Endothelial cell (in vitro differentiated cells): ENCODE results near the gene PLSCR3. TPM values are rescaled to one million over a fixed set of nuclear protein-coding genes. Genes with fewer than 3 reads are reported as not detected.
A peak's percentile ranks its signal among the peaks of the same experiment; 100 is the strongest.

Source experiments
- DNase-seq: peaks from one replicate; pipeline ENCODE4 v3.0.0; 2021; ENCODE audit warnings: low spot score
- H3K27ac Mint-ChIP-seq: one replicate; pipeline ENCODE4 v1.8.0; 2021; ENCODE audit warnings: mixed read lengths, inconsistent platforms; ENCODE audit not compliant: unreplicated experiment
- H3K27me3 Mint-ChIP-seq: one replicate; pipeline ENCODE4 v1.8.0; 2021; ENCODE audit warnings: mild to moderate bottlenecking, moderate library complexity, mixed read lengths, inconsistent platforms; ENCODE audit not compliant: unreplicated experiment
- H3K36me3 Mint-ChIP-seq: one replicate; pipeline ENCODE4 v1.8.0; 2021; ENCODE audit warnings: mild to moderate bottlenecking, low read depth, mixed read lengths, inconsistent platforms; ENCODE audit not compliant: unreplicated experiment
- H3K4me1 Mint-ChIP-seq: one replicate; pipeline ENCODE4 v1.8.0; 2021; ENCODE audit warnings: mild to moderate bottlenecking, mixed read lengths, inconsistent platforms; ENCODE audit not compliant: unreplicated experiment
- H3K4me3 Mint-ChIP-seq: one replicate; pipeline ENCODE4 v1.8.0; 2021; ENCODE audit warnings: mild to moderate bottlenecking, mixed read lengths, inconsistent platforms; ENCODE audit not compliant: unreplicated experiment
- H3K9me3 Mint-ChIP-seq: one replicate; pipeline ENCODE4 v1.8.0; 2021; ENCODE audit warnings: mixed read lengths, inconsistent platforms; ENCODE audit not compliant: unreplicated experiment
- CTCF ChIP-seq: fragments of 200-600 bp; sonication (generic); IDR thresholded peaks from one replicate; pipeline ENCODE4 v1.5.0; 2021; ENCODE audit warnings: antibody characterized with exemption; ENCODE audit not compliant: unreplicated experiment
- total RNA-seq: library from RNA; stranded (reverse); fragmentation: NEBNext Ultra II Directional; extraction: Animal tissue kit (Norgen Biotek cat#: 25700); gene quantifications from one replicate; pipeline ENCODE4 v1.2.1, GENCODE V29; 2021; ENCODE audit not compliant: unreplicated experiment

The PLSCR3 gene
- total RNA-seq, 1 donor from 2014 or later: 74.2 TPM

DNA sequence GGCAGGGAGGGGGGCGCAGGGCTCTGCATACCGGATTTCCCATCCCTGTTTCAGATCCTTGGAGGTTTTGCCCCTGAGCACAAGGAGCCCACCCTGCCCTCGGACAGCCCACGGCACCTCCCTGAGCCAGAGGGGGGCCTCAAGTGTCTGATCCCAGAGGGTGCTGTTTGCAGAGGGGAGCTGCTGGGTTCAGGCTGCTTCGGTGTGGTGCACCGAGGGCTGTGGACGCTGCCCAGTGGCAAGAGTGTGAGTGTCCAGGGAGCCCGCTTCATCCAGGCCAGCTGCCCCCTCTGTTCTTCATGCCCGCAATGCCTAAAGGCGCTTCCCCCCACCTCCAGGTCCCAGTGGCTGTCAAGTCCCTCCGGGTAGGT lies 11.0 kb downstream of the PLSCR3 start:
- TF ChIP-seq CTCF: no peak
- Mint-ChIP-seq H3K36me3 (peaks cover 10% of the 10 kb centered on the region), H3K4me1 (peaks cover 14% of the 10 kb centered on the region), H3K4me3 (no peak overlapping the region), H3K27ac (no peak overlapping the region), H3K9me3 (no peaks in the 10 kb centered on the region), H3K27me3 (peaks cover 28% of the 10 kb centered on the region)
- no peak for DNase-seq

DNA sequence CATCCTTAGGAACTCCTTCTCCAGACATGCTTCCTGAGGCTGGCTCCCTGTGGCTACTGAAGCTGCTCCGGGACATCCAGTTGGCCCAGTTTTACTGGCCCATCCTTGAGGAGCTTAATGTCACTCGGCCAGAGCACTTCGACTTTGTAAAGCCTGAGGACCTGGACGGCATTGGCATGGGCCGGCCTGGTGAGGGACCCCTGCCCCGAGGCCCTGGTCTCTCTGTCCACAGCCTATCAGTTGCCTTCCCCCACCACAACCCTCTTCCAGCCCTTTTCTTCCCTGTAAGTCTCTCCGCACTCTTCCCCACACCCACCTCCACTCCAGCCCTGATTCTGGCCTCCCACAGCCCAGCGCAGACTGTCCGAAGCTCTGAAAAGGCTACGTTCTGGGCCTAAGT lies 11.4 kb downstream of the PLSCR3 start:
- no peak overlapping the region for H3K27ac Mint-ChIP-seq
- H3K4me1 Mint-ChIP-seq: peaks cover 14% of the 10 kb centered on the region
- no peak for DNase-seq
- no peak for TF ChIP-seq CTCF
- peaks cover 10% of the 10 kb centered on the region for H3K36me3 Mint-ChIP-seq
- no peak overlapping the region for H3K4me3 Mint-ChIP-seq
- H3K9me3 Mint-ChIP-seq: no peaks in the 10 kb centered on the region
- peaks cover 28% of the 10 kb centered on the region for H3K27me3 Mint-ChIP-seq

- TF ChIP-seq CTCF: no peak
- Mint-ChIP-seq H3K4me1 (peaks cover 14% of the 10 kb centered on the region), H3K36me3 (peaks cover 10% of the 10 kb centered on the region), H3K27ac (peak within 1 kb of the TSS; percentile 73), H3K4me3 (peak within 1 kb of the TSS; percentile 86), H3K27me3 (peaks cover 28% of the 10 kb centered on the region), H3K9me3 (no peaks in the 10 kb centered on the region)
- no peak for DNase-seq
Measured at GRCh38 chr17:7380855-7381683, 13.3 kb downstream of the PLSCR3 start, which contains the start of gene TNK1. TSS of gene TNK1 (plus strand) at chr17:7381089. CDS start at chr17:7382927, 1,838 bp downstream.

DNA sequence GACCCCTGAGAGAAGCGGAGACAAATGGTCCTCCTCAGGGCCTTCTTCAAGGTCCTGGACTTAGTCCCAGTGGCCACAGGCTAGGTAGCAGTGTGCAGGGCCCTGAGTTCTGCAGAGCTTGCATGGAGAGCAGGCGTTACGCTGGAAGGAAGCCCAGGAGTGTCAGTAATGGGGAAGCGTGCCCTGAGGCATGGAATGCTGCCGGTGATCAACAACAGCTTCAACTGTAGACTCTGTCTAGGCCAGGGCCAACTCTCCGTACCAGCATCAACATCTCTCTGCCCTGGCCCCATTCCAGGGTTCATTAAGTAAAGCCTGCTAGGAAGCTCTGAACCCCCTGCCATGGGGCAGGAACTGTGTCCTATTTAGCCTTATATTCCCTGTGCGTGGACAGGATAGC lies 14.0 kb downstream of the PLSCR3 start:
- peaks cover 23% of the 10 kb centered on the region for H3K27me3 Mint-ChIP-seq
- DNase-seq: no peak
- no peaks in the 10 kb centered on the region for H3K9me3 Mint-ChIP-seq
- peak overlapping the region; percentile 86 for H3K4me3 Mint-ChIP-seq
- TF ChIP-seq CTCF: no peak
- H3K27ac Mint-ChIP-seq: peak overlapping the region; percentile 73
- peaks cover 14% of the 10 kb centered on the region for H3K4me1 Mint-ChIP-seq
- H3K36me3 Mint-ChIP-seq: peaks cover 7% of the 10 kb centered on the region

GRCh38 chr17:7379134-7379533 lies 15.2 kb downstream of the PLSCR3 start:
- Mint-ChIP-seq H3K36me3 (peaks cover 7% of the 10 kb centered on the region), H3K4me3 (peak overlapping the region; percentile 39), H3K27ac (no peak overlapping the region), H3K4me1 (peaks cover 10% of the 10 kb centered on the region), H3K27me3 (peaks cover 20% of the 10 kb centered on the region), H3K9me3 (no peaks in the 10 kb centered on the region)
- TF ChIP-seq CTCF: no peak
- DNase-seq: no peak
